OCI-LY3 (cell line): ENCODE data around the gene CENPB.

ENCODE experiments used
- H2AFZ ChIP-seq: fragments of 200-600, 300-600 bp; shearing (Covaris generic); 2 replicates; pipeline ENCODE4 v1.6.0; 2014; ENCODE audit warnings: antibody characterized with exemption, low read depth, low read length
- H3K27ac ChIP-seq: fragments of 200-600, 300-600 bp; sonication (generic); 2 replicates; pipeline ENCODE4 v1.5.1; 2014; ENCODE audit warnings: mild to moderate bottlenecking, low read length, moderate library complexity, mixed read lengths
- H3K27me3 ChIP-seq: fragments of 200-600, 300-600 bp; sonication (generic); 2 replicates; pipeline ENCODE4 v1.6.1; 2014; ENCODE audit warnings: low read depth, low read length, mixed read lengths
- H3K36me3 ChIP-seq: fragments of 200-600, 300-600 bp; sonication (generic); replicated peaks from 2 replicates; pipeline ENCODE3; 2014; ENCODE audit warnings: low read depth, low read length, mixed read lengths
- H3K4me1 ChIP-seq: fragments of 300-600, 200-600 bp; sonication (generic); 2 replicates; pipeline ENCODE4 v1.6.1; 2014; ENCODE audit warnings: low read length, mixed read lengths
- H3K4me2 ChIP-seq: fragments of 200-600, 300-600 bp; sonication (generic); 2 replicates; pipeline ENCODE4 v1.6.1; 2014; ENCODE audit warnings: low read length, mixed read lengths
- H3K4me3 ChIP-seq: fragments of 300-600, 200-600 bp; sonication (generic); 2 replicates; pipeline ENCODE4 v1.5.1; 2014; ENCODE audit warnings: antibody characterized with exemption, mild to moderate bottlenecking, low read length, moderate library complexity
- H3K79me2 ChIP-seq: fragments of 300-600, 200-600 bp; shearing (Covaris generic); 2 replicates; pipeline ENCODE4 v1.6.1; 2014; ENCODE audit warnings: mild to moderate bottlenecking, low read length, mixed read lengths
- H3K9ac ChIP-seq: fragments of 300-600, 200-600 bp; shearing (Covaris generic); 2 replicates; pipeline ENCODE4 v1.6.0; 2014; ENCODE audit warnings: mild to moderate bottlenecking, low read length, moderate library complexity
- H3K9me3 ChIP-seq: fragments of 200-600, 300-600 bp; shearing (Covaris generic); 2 replicates; pipeline ENCODE4 v1.6.1; 2014; ENCODE audit warnings: low read length, mixed read lengths; ENCODE audit not compliant: insufficient read depth
- H4K20me1 ChIP-seq: fragments of 200-600, 300-600 bp; sonication (generic); 2 replicates; pipeline ENCODE4 v1.6.1; 2016; ENCODE audit warnings: low read length, mixed read lengths; ENCODE audit not compliant: insufficient read depth
- CTCF ChIP-seq: fragments of 200-600, 300-600 bp; sonication (generic); IDR thresholded peaks from 2 replicates; pipeline ENCODE4 v1.5.1; 2014; ENCODE audit warnings: antibody characterized with exemption, low read length, low read depth
- EZH2phosphoT487 ChIP-seq: fragments of 200-600 bp; shearing (Covaris generic); IDR thresholded peaks from 2 replicates; pipeline ENCODE4 v1.6.1; 2018; ENCODE audit warnings: antibody characterized with exemption, mixed run types, low read depth

The CENPB gene

GRCh38 chr20:3777716-3778629 is 8.6 kb downstream of the CENPB start:
- H3K4me2 ChIP-seq = peak overlapping the region; percentile 51
- TF ChIP-seq CTCF (no peak), EZH2phosphoT487 (no peak)
- no peaks in the 10 kb centered on the region for H3K9me3 ChIP-seq
- no peaks in the 10 kb centered on the region for H4K20me1 ChIP-seq
- peaks cover 8% of the 10 kb centered on the region; the same call in 1 of the 2 replicates for H3K4me1 ChIP-seq
- H2AFZ ChIP-seq = peak overlapping the region; percentile 26; the same call in 1 of the 2 replicates
- H3K27ac ChIP-seq = no peak overlapping the region
- no peaks in the 10 kb centered on the region for H3K27me3 ChIP-seq
- no peaks in the 10 kb centered on the region for H3K79me2 ChIP-seq
- H3K4me3 ChIP-seq = peak overlapping the region; percentile 65
- H3K9ac ChIP-seq = no peak overlapping the region
- H3K36me3 ChIP-seq = no peaks in the 10 kb centered on the region

GRCh38 chr20:3777381-3777715 is 9.2 kb downstream of the CENPB start:
- no peaks in the 10 kb centered on the region for H4K20me1 ChIP-seq
- peak overlapping the region; percentile 26; the same call in 1 of the 2 replicates for H2AFZ ChIP-seq
- peak overlapping the region; percentile 51 for H3K4me2 ChIP-seq
- H3K79me2 ChIP-seq = no peaks in the 10 kb centered on the region
- H3K9ac ChIP-seq = no peak overlapping the region
- no peak overlapping the region for H3K27ac ChIP-seq
- H3K9me3 ChIP-seq = no peaks in the 10 kb centered on the region
- TF ChIP-seq CTCF (no peak), EZH2phosphoT487 (no peak)
- peak overlapping the region; percentile 65 for H3K4me3 ChIP-seq
- H3K27me3 ChIP-seq = no peaks in the 10 kb centered on the region
- H3K36me3 ChIP-seq = no peaks in the 10 kb centered on the region
- H3K4me1 ChIP-seq = peaks cover 8% of the 10 kb centered on the region; the same call in 1 of the 2 replicates

- Histone ChIP-seq H3K4me1 (peaks cover 3% of the 10 kb centered on the region; the same call in 1 of the 2 replicates), H3K4me3 (no peak overlapping the region), H3K9ac (no peak overlapping the region), H2AFZ (no peak overlapping the region), H3K27me3 (no peaks in the 10 kb centered on the region), H4K20me1 (no peaks in the 10 kb centered on the region), H3K9me3 (no peaks in the 10 kb centered on the region), H3K4me2 (no peak overlapping the region), H3K36me3 (no peaks in the 10 kb centered on the region), H3K79me2 (no peaks in the 10 kb centered on the region), H3K27ac (no peak overlapping the region)
- TF ChIP-seq CTCF (no peak), EZH2phosphoT487 (no peak)
These were observed 11.0 kb downstream of the CENPB start for GRCh38 chr20:3775457-3776108.

GRCh38 chr20:3771552-3772058 is 14.9 kb downstream of the CENPB start:
- H3K9ac ChIP-seq = no peak overlapping the region
- H3K27ac ChIP-seq = no peak overlapping the region
- peaks cover 8% of the 10 kb centered on the region for H3K4me1 ChIP-seq
- H2AFZ ChIP-seq = no peak overlapping the region
- H4K20me1 ChIP-seq = peaks cover under 1% of the 10 kb centered on the region; the same call in 1 of the 2 replicates
- no peaks in the 10 kb centered on the region for H3K9me3 ChIP-seq
- H3K27me3 ChIP-seq = no peaks in the 10 kb centered on the region
- H3K79me2 ChIP-seq = peaks cover 8% of the 10 kb centered on the region
- H3K4me2 ChIP-seq = no peak overlapping the region
- H3K4me3 ChIP-seq = no peak overlapping the region
- TF ChIP-seq CTCF (no peak), EZH2phosphoT487 (no peak)
- no peaks in the 10 kb centered on the region for H3K36me3 ChIP-seq
